RPMI7951 (cell line): Measurements from ENCODE around the gene PSMB2. TPM values are rescaled to one million over a fixed set of nuclear protein-coding genes. Genes with fewer than 3 reads are reported as not detected.

Experiments used
- DNase-seq: peaks from one replicate; pipeline ENCODE4 v3.0.0-alpha.2; 2012; ENCODE audit warnings: low read depth
- total RNA-seq: library from RNA; depleted of rRNA; stranded (reverse); fragments of >200 nt; shearing (Covaris generic); gene quantifications from 2 replicates; pipeline ENCODE4 v1.2.3, GENCODE V29; 2014; rRNA removed

The PSMB2 gene
- total RNA-seq, 1 experiment from 2014 or later = 58.2 TPM

- DNase-seq = no peak
Measured at GRCh38 chr1:35556484-35557117, 84.7 kb downstream of the PSMB2 start.

- peak; percentile 35 for DNase-seq
Measured at GRCh38 chr1:35555601-35556477, 85.5 kb downstream of the PSMB2 start.

- no peak for DNase-seq
Measured at GRCh38 chr1:35555212-35555584, 86.1 kb downstream of the PSMB2 start.

- no peak for DNase-seq
Measured at GRCh38 chr1:35554266-35555211, 86.8 kb downstream of the PSMB2 start.

- DNase-seq = no peak
Measured at GRCh38 chr1:35553851-35554250, 87.5 kb downstream of the PSMB2 start.

Other genes with a start within 250 kb of the PSMB2 start
- 17.9 and 26.8 TPM in 2 replicates for gene KIAA0319L, start 84.1 kb downstream of the PSMB2 start, total RNA-seq
- 11.7 and 11.9 TPM in 2 replicates for gene NCDN, start 83.7 kb downstream of the PSMB2 start, total RNA-seq
- gene TFAP2E, start 68.2 kb downstream of the PSMB2 start, total RNA-seq = 0.68 and 0.96 TPM in 2 replicates
- 15.1 and 17.8 TPM in 2 replicates for gene C1orf216, start 77.4 kb upstream of the PSMB2 start, total RNA-seq
- 19.0 and 20.5 TPM in 2 replicates for gene CLSPN, start 128.5 kb upstream of the PSMB2 start, total RNA-seq
- gene AGO4, start 166.5 kb upstream of the PSMB2 start, total RNA-seq = 8.1 and 11.3 TPM in 2 replicates
- gene AGO1, start 241.7 kb upstream of the PSMB2 start, total RNA-seq = 9.1 and 11.1 TPM in 2 replicates